Heart left ventricle (tissue), 16 donors: Measurements from ENCODE around the gene CPNE7. TPM values are rescaled to one million over a fixed set of nuclear protein-coding genes. Genes with fewer than 3 reads are reported as not detected.

ENCODE experiments used
- ATAC-seq, 4 donors: fragments of 200-7000 bp; cut with Tn5 transposase; one replicate each; pipeline ENCODE4 v1.9.1; 2020 to 2022; ENCODE audit warnings: moderate library complexity in 4 of 4, mild to moderate bottlenecking in 3 of 4, moderate number of reproducible peaks in 1 of 4
- DNase-seq, 5 donors: peaks; one replicate each; pipeline ENCODE4 v3.0.0-alpha.2; 2020
- H3K27ac ChIP-seq, 12 donors: fragments of 200-600 bp; sonication (generic) in 4 of 12; one replicate each; pipeline versions ENCODE4 v1.5.0 to v1.8.0; 2016 to 2022; ENCODE audit warnings: mild to moderate bottlenecking in 2 of 12
- H3K27me3 ChIP-seq, 9 donors: fragments of 200-600 bp; sonication (generic) in 2 of 9; one replicate each; pipeline versions ENCODE4 v1.5.1 to v1.8.0; 2016 to 2022; ENCODE audit warnings: mild to moderate bottlenecking in 3 of 9
- H3K36me3 ChIP-seq, 9 donors: fragments of 200-600 bp; sonication (generic) in 2 of 9; one replicate each; pipeline versions ENCODE4 v1.5.0 to v1.8.0; 2018 to 2022; ENCODE audit warnings: mild to moderate bottlenecking in 2 of 9
- H3K4me1 ChIP-seq, 12 donors: fragments of 200-600 bp; sonication (generic) in 4 of 12; one replicate each; pipeline versions ENCODE4 v1.5.0 to v1.8.0; 2016 to 2022; ENCODE audit warnings: mild to moderate bottlenecking in 3 of 12
- H3K4me3 ChIP-seq, 12 donors: fragments of 200-600 bp; sonication (generic) in 4 of 12; one replicate each; pipeline versions ENCODE4 v1.5.0 to v1.8.0; 2017 to 2022; ENCODE audit warnings: mild to moderate bottlenecking in 9 of 12, moderate library complexity in 4 of 12
- H3K9me3 ChIP-seq, 12 donors: fragments of 200-600 bp; sonication (generic) in 4 of 12; one replicate each; pipeline versions ENCODE4 v1.5.0 to v1.8.0; 2016 to 2022; ENCODE audit warnings: mild to moderate bottlenecking in 1 of 12
- POLR2A ChIP-seq, 2 donors: fragments of 450-650 bp; IDR thresholded peaks; one replicate each; pipeline ENCODE4 v1.6.1; 2017; ENCODE audit warnings: antibody characterized with exemption in 2 of 2, mild to moderate bottlenecking in 2 of 2, moderate library complexity in 2 of 2
- WGBS, 4 donors: extraction: QIAGEN DNeasy Blood & Tissue Kit in 2 of 4; methylation state at CpG; one replicate each; pipeline versions ENCODE4 v1.1.5 to v1.1.7; 2013 to 2018; 5-methylcytosine and 5-hydroxymethylcytosine counted together
- intact Hi-C, 10 donors: fragments of 100-400 bp; cut with DNase I; formaldehyde crosslinking; loops; one replicate each; pipeline versions ENCODE4 v1.11.1 to v1.14.2; 2022
- polyA plus RNA-seq, 2 donors: library from polyadenylated mRNA; stranded (reverse); fragments of 200-250 nt; gene quantifications; one replicate each; pipeline ENCODE4 v1.2.3, GENCODE V29; 2013
- total RNA-seq, 9 donors: library from RNA; depleted of rRNA in 2 of 9; stranded (reverse); fragments of >200 nt in 2 of 9; fragmentation: NEBNext Ultra II Directional in 3 of 9; extraction: Animal tissue kit (Norgen Biotek cat#: 25700) in 3 of 9; gene quantifications; one replicate each; pipeline versions ENCODE4 v1.1.0 to v1.2.4, GENCODE V29; 2016 to 2023
- TF ChIP-seq, protein P1 (sequence below), 12 donors: fragments of 200-600 bp; sonication (generic) in 4 of 12; IDR thresholded peaks; one replicate each; pipeline versions ENCODE4 v1.5.0 to v1.8.0; 2018 to 2022; ENCODE audit warnings: antibody characterized with exemption in 12 of 12, mild to moderate bottlenecking in 5 of 12
- donor health status: ischemic (EF 13 %, LVEDD 7.1; RV severe dilation, severe dysfunction).
- donor health status: healthy with polysubstance abuse.
- donor health status: DM: no; HTN: yes; CAD: no.
- donor health status: DM: no; HTN: no; CAD: no.
- donor health status: ischemic (EF 25% LVEDD 6.9; RV normal size, moderate dysfunction).
- donor health status: ischemic (EF 25% LVEDD 5.7; RV mildly dilated, moderate dysfunction).
- donor health status: healthy.
- donor health status: DM: yes; HTN: yes; CAD: no.
- donor health status: ischemic (EF 35%, LVEDD 5.7; RV mildly dilated, moderate dysfunction).
- donor health status: nonischemic (EF 11% LVEDD 7.7; RV severe dilation, severe dysfunction).
- donor health status: DM: yes; HTN: yes; CAD: no.
- donor health status: PGD.
- donor health status: ischemic (EF 29% LVEDD 5.4; RV normal size, mild dysfunction).
- donor health status: nonischemic (EF 23%, LVEDD 6.1; RV moderate dilation, normal function).

CPNE7 gene
- total and polyA plus RNA-seq, 11 donors = 0.20 to 0.50 TPM; not detected in 9

DNA sequence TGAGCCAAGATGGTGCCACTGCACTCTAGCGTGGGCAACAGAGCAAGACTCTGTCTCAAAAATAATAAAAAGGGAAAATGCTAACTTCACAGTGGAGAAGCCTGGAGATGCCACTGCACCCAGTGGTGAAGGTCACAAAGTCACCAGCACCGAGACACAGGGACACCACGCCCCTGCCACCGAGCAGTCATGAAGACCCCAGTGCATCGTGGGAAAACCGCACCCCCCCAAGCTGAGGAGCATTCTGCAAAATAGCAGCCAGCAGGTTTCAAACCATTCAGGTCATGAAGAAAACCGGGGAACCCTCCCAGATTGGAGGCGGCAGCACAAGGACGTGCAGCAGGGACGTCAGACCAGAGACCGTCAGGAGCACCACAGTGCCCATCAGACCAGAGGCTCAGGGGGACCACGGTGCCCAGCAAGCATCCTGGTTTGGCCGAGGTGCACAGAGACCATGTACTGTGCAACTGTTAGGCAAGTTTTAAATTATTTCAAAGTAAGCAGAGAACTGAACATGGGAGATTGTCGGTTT is 68.3 kb downstream of the CPNE7 start:
- Histone ChIP-seq H3K27me3 (no peaks in the 10 kb centered on the region), H3K27ac (no peak overlapping the region), H3K9me3 (no peaks in the 10 kb centered on the region), H3K4me1 (peaks cover 0 to 17% (median 7%) of the 10 kb centered on the region in 12 donors), H3K4me3 (no peak overlapping the region), H3K36me3 (peaks cover 0 to 41% (median 30%) of the 10 kb centered on the region in 9 donors)
- intact Hi-C loops = loop anchor here in 6 of 10 donors (5.0 to 10.0 kb wide), 7 partner anchors 69 to 402 kb away; partner anchors contain the start of gene CPNE7 (in 1 of the 6)
- TF ChIP-seq POLR2A (IDR thresholded peaks at IDR 0.05) = no peak
- ATAC-seq (no peak), DNase-seq (no peak)
- WGBS, 4 donors = 76 to 87% (median 80%) methylated on average over 12 to 14 of the region's 14 CpGs

- Histone ChIP-seq H3K9me3 (no peaks in the 10 kb centered on the region), H3K4me1 (peaks cover 0 to 17% (median 7%) of the 10 kb centered on the region in 12 donors), H3K27me3 (no peaks in the 10 kb centered on the region), H3K4me3 (no peak overlapping the region), H3K27ac (no peak overlapping the region), H3K36me3 (peaks cover 0 to 54% (median 31%) of the 10 kb centered on the region in 9 donors)
- ATAC-seq (no peak), DNase-seq (no peak)
- no peak for TF ChIP-seq POLR2A (IDR thresholded peaks at IDR 0.05)
- TF ChIP-seq, protein P1, sequence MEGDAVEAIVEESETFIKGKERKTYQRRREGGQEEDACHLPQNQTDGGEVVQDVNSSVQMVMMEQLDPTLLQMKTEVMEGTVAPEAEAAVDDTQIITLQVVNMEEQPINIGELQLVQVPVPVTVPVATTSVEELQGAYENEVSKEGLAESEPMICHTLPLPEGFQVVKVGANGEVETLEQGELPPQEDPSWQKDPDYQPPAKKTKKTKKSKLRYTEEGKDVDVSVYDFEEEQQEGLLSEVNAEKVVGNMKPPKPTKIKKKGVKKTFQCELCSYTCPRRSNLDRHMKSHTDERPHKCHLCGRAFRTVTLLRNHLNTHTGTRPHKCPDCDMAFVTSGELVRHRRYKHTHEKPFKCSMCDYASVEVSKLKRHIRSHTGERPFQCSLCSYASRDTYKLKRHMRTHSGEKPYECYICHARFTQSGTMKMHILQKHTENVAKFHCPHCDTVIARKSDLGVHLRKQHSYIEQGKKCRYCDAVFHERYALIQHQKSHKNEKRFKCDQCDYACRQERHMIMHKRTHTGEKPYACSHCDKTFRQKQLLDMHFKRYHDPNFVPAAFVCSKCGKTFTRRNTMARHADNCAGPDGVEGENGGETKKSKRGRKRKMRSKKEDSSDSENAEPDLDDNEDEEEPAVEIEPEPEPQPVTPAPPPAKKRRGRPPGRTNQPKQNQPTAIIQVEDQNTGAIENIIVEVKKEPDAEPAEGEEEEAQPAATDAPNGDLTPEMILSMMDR (IDR thresholded peaks at IDR 0.05) = no peak
- WGBS, 4 donors = 79 to 87% (median 81%) methylated on average over 11 of the region's 11 CpGs
- intact Hi-C loops = loop anchor here in 3 of 10 donors (10.0 kb wide), 3 partner anchors 70 to 400 kb away; partner anchors contain the start of gene CPNE7 (in 1 of the 3)
Measured at GRCh38 chr16:89645122-89645521, 69.6 kb downstream of the CPNE7 start.

GRCh38 chr16:89646270-89646669 is 70.7 kb downstream of the CPNE7 start:
- intact Hi-C loops = loop anchor here in 3 of 10 donors (10.0 kb wide), 3 partner anchors 71 to 401 kb away; partner anchors contain the start of gene CPNE7 (in 1 of the 3)
- 94 to 97% (median 96%) methylated on average over 20 to 22 of the region's 22 CpGs for WGBS, 4 donors
- Histone ChIP-seq H3K9me3 (no peaks in the 10 kb centered on the region), H3K27ac (no peak overlapping the region), H3K27me3 (no peaks in the 10 kb centered on the region), H3K36me3 (peaks cover 0 to 66% (median 40%) of the 10 kb centered on the region in 9 donors), H3K4me3 (no peak overlapping the region), H3K4me1 (peaks cover 0 to 10% (median 0%) of the 10 kb centered on the region in 12 donors)
- DNase-seq (no peak), ATAC-seq (no peak)
- TF ChIP-seq, protein P1 (IDR thresholded peaks at IDR 0.05) = no peak
- TF ChIP-seq POLR2A (IDR thresholded peaks at IDR 0.05) = no peak

Other genes starting within 250 kb of the CPNE7 start
- 100 to 1,000 TPM in 1 of 9 donors, 10 to 100 TPM in 8; 53.6 to 123 (median 67.7) TPM for gene ANKRD11, start 85.2 kb upstream of the CPNE7 start, total RNA-seq
- gene ANKRD11, start 85.2 kb upstream of the CPNE7 start, polyA plus RNA-seq = 10 to 100 TPM; 53.9 to 80.8 TPM
- 100 to 1,000 TPM in 4 of 9 donors, 10 to 100 TPM in 5; 84.0 to 168 (median 95.9) TPM for gene SPG7, start 67.4 kb upstream of the CPNE7 start, total RNA-seq
- 100 to 1,000 TPM in 1 of 2 donors, 10 to 100 TPM in 1; 92.4 to 101 TPM for gene SPG7, start 67.4 kb upstream of the CPNE7 start, polyA plus RNA-seq
- gene RPL13, start 15.1 kb upstream of the CPNE7 start, total RNA-seq = 1,000 to 10,000 TPM in 6 of 9 donors, 100 to 1,000 TPM in 3; 701 to 3,315 (median 1,152) TPM
- gene RPL13, start 15.1 kb upstream of the CPNE7 start, polyA plus RNA-seq = 1,000 to 10,000 TPM; 2,775 to 5,500 TPM
- not detected for gene DPEP1, start 37.9 kb downstream of the CPNE7 start, total RNA-seq
- not detected for gene DPEP1, start 37.9 kb downstream of the CPNE7 start, polyA plus RNA-seq
- 10 to 100 TPM; 35.1 to 85.1 (median 44.6) TPM for gene CHMP1A, start 82.0 kb downstream of the CPNE7 start, total RNA-seq
- 10 to 100 TPM; 29.3 to 86.3 TPM for gene CHMP1A, start 82.0 kb downstream of the CPNE7 start, polyA plus RNA-seq
- gene SPATA33, start 82.1 kb downstream of the CPNE7 start, total RNA-seq = 1 to 10 TPM in 8 of 9 donors, under 1 TPM in 1; 0.94 to 5.1 (median 3.0) TPM
- gene SPATA33, start 82.1 kb downstream of the CPNE7 start, polyA plus RNA-seq = 1 to 10 TPM; 1.8 to 3.9 TPM
- 10 to 100 TPM; 16.1 to 31.4 (median 20.0) TPM for gene CDK10, start 110.9 kb downstream of the CPNE7 start, total RNA-seq
- 10 to 100 TPM; 22.9 to 30.7 TPM for gene CDK10, start 110.9 kb downstream of the CPNE7 start, polyA plus RNA-seq
- gene SPATA2L, start 125.9 kb downstream of the CPNE7 start, total RNA-seq = 10 to 100 TPM in 1 of 9 donors, 1 to 10 TPM in 8; 2.0 to 14.1 (median 4.0) TPM
- 10 to 100 TPM in 1 of 2 donors, 1 to 10 TPM in 1; 1.9 to 15.0 TPM for gene SPATA2L, start 125.9 kb downstream of the CPNE7 start, polyA plus RNA-seq
- gene VPS9D1, start 145.1 kb downstream of the CPNE7 start, total RNA-seq = 10 to 100 TPM in 6 of 9 donors, 1 to 10 TPM in 3; 7.6 to 17.0 (median 11.0) TPM
- 10 to 100 TPM in 1 of 2 donors, 1 to 10 TPM in 1; 7.3 to 20.2 TPM for gene VPS9D1, start 145.1 kb downstream of the CPNE7 start, polyA plus RNA-seq
- gene ZNF276, start 145.8 kb downstream of the CPNE7 start, total RNA-seq = 10 to 100 TPM in 8 of 9 donors, 1 to 10 TPM in 1; 9.4 to 19.9 (median 12.7) TPM
- 10 to 100 TPM; 12.2 to 14.0 TPM for gene ZNF276, start 145.8 kb downstream of the CPNE7 start, polyA plus RNA-seq
- 10 to 100 TPM in 1 of 9 donors, 1 to 10 TPM in 4, under 1 TPM in 4; 0.50 to 10.1 (median 1.0) TPM for gene FANCA, start 240.9 kb downstream of the CPNE7 start, total RNA-seq
- 1 to 10 TPM; 1.1 to 4.0 TPM for gene FANCA, start 240.9 kb downstream of the CPNE7 start, polyA plus RNA-seq